C1 segment of cervical spinal cord (tissue), 14 donors: ENCODE measurements around the gene ABCA2.
"Not testable (repeated sequence)": the region's sequence is repeated elsewhere in the genome, so short reads cannot be mapped to it uniquely, and the experiment has no call there.

ENCODE experiments used
- DNase-seq, 14 donors: peaks; one replicate each; lab custom pipeline; 2025; lab: John Stamatoyannopoulos, UW

Gene ABCA2

GRCh38 chr9:137014776-137015539, 13.1 kb downstream of the ABCA2 start:
- no peak for DNase-seq

DNA sequence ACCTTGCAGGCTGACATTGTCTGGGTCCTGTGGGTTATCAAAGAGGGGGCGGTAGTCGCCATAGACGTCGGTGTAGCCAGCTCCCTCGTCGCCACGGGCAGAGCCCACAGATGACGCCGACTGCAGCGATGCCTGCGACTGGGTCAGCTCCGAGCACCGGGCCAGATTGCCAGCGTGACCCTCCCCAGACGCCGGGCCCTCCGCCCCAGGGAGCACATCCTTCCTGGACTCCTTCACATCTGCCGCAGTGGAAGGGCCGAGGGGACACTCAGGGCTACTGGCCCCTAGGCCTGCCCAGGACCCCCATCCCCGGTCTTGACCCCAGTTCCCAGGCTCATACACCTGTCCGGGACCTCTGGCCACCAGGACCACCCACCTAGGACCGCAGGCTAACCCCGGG, 13.9 kb downstream of the ABCA2 start:
- no peak for DNase-seq

DNA sequence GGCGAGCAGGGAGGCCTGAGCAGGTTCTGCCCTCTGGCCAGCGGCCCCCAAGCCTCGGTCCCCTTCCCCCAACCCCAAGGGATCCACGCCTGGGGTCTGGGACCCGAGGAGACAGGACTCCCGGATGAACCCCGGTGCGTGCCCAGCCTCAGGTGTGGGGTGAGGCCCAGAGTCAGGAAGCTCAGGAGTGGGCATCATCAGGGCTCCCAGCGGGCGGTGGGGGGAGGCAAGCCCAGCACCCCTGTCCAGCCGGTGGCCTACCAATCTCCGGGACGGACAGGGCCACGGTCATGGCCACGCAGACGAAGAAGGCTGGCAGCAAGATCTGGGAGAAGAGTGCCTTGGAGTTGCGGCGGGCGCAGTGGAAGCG, 14.5 kb downstream of the ABCA2 start:
- DNase-seq, result no peak

DNA sequence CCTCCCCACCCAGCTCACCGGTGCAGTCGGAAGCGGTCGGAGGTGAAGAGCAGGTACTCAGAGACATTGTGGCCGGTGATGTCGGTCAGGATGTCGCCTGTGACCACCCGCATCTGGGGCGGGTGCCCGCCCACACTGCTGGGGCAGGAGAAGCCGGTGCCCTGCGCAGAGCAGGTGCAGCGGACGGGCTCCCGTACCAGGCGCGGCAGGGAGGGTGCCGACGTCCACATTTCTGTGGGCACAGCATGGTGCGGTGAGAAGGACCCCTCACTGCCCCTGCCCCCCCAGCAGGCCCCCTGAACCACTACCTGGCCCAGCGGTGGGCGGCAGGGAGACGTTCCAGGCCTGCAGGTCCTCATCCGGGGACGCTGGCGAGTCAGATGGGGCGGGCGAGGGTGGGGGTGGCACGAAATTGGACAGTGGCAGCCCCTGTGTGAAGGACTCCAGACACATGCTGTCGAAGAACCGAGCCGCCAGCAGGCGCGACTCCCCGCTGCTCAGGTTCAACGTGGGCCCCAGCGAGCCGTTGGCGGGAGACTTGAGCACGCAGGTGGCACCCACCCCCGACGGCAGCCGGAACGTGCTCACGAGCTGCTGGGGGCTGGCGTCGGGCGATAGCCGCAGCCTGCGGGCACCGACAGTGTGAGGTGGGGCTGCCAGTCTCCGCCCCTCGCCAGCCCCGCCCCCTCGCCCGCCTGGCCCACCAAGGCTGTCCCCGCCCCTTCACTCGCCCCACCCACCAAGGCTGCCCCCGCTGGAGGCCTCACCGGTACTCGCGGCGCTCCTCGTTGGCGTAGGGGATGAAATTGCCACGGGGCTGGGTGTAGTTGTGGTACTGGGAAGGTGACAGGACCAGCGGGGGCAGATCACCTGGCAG, 15.1 kb downstream of the ABCA2 start:
- DNase-seq, result no peak

DNA sequence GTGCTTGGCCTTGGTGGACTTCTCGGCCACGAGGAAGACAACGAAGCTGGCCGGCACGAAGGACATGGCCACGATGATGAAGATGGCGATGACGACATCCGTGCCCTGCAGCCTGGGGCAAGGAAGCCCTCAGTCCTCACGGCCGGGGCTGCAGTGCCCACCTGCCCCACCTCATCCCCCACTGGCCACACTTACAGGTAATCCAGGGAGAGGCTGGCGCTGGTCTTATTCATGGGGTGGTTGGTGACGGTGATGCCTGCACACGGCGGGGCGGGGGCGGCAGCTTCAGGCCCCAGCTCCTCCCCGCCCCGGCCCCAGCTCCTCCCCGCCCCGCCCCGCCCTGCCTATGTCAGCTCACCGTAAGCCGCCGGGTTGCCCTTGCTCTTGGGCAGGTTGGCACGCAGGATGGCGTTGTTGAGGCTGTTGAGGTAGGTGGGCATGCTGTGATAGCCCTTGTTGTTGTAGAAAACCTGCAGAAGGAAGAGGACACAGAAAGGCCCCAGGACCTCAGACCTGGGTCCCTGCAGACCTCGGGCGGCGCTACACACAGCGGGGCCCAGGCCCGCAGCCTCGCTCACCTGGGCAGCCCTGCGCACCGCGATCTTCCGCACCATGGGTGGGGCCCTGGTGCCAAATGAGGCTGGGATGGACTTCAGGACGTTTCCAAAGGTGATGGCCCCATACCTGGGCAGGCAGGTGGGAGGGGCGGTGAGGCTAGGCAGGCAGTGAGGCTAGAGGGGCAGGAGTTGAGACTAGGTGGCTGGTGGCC, 15.9 kb downstream of the ABCA2 start:
- DNase-seq, result no peak

DNA sequence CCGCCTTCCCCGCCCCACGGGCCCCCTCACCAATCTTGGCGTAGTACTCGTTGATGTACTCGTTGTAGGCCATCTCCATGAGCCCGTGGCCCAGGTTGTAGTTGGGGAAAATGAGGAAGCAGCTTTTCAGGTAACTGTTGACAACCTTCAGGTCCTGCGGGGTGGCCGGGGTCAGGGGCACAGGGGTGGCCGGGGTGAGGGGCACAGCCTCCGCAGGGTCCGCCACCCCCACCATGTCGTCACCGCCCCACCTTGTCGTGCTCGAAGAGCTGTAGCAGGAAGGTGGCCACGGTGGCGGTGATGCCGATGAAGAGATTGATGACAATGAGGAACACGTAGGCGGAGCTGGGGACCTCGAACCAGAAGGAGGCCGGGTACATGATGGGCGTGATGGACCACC, 16.9 kb downstream of the ABCA2 start:
- DNase-seq, result no peak

GRCh38 chr9:137009938-137010732, 17.9 kb downstream of the ABCA2 start:
- DNase-seq, result no peak

- DNase-seq, result no peak
Measured at GRCh38 chr9:137009217-137009616, 18.8 kb downstream of the ABCA2 start.

GRCh38 chr9:137008312-137008711, 19.7 kb downstream of the ABCA2 start:
- no peak for DNase-seq

DNA sequence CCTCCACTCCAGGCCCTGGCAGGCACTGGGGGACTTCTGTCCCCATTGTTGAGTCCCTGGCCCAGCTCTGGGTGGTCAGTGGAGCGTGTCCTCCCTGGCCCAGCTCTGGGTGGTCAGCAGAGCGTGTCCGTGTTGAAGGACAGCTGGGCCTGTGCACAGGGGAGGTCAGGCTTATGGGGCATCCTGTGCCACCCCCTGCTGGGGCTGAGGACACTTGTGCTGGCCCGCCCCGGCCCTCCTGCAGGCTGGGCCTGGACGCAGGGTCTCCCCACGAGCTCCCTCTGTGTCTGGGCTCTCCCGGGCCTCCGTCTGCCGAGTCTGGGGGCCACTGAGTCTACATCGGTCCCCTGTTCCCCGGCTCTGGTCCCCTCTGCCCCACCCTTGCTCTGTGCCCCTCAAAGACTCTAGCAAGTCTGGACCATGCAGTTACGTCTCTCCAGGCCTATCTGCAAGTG, 20.2 kb downstream of the ABCA2 start:
- no peak for DNase-seq

DNA sequence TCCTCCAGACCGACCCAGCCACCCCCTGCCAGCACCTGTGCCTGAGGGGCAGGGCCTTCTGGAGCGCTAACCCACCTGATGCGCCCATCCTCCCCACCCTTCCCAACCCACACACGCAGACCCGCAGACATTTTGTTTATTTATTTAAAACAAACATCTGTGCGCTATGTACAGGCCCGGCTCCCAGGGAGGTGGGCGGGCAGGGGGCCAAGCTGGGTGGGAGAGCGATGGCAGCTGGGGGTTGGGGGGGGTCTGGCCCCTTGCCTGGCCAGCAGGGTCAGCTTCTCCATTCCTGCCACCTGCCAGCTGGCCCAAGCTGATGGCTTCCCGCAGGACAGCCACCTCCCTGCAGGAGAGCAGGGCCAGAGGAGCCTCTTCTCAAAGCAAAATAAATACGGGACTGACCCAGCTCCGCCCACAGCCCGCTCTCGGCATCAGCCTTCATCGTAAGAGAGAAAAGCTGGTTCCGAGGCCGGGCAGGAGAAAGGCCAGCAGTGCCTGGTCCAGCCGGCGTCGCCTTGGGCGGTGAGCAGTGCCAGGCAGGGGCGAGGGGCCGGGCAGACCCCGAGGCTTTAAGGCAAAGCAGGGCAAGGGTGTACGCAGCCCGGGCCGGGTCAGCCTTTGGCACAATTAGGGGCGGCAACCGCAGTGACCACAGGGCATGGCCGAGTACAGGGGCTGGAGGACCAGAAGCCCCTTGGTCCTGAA, 20.8 kb downstream of the ABCA2 start:
- DNase-seq, result no peak

- peak in 3 of 14 donors; percentile 12 to 56 (median 42) for DNase-seq
Measured at GRCh38 chr9:137006116-137007003, 21.7 kb downstream of the ABCA2 start.

- not testable (repeated sequence) for DNase-seq
Measured at GRCh38 chr9:137004285-137004684, 23.8 kb downstream of the ABCA2 start.

DNA sequence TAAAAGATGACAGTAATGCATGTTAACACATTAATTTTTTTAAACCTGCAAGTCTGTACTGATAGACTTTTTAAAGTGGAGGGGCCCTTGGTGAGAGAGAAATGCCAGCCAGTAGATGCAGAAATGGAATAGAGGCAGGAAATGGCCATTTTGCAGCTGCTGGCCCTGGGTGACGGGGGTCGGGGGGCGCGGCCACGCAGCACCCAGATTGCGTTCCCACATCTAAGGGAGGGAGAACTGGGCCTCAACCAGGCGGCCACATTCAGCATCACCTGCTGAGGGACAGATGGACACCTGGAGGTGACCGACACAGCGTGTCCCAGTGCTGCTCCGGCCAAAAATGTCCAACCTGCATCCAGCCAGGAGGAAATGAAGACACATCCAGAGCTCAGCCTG, 25.4 kb downstream of the ABCA2 start:
- DNase-seq, result no peak

- no peak for DNase-seq
Measured at GRCh38 chr9:137001857-137002645, 26.0 kb downstream of the ABCA2 start.

DNA sequence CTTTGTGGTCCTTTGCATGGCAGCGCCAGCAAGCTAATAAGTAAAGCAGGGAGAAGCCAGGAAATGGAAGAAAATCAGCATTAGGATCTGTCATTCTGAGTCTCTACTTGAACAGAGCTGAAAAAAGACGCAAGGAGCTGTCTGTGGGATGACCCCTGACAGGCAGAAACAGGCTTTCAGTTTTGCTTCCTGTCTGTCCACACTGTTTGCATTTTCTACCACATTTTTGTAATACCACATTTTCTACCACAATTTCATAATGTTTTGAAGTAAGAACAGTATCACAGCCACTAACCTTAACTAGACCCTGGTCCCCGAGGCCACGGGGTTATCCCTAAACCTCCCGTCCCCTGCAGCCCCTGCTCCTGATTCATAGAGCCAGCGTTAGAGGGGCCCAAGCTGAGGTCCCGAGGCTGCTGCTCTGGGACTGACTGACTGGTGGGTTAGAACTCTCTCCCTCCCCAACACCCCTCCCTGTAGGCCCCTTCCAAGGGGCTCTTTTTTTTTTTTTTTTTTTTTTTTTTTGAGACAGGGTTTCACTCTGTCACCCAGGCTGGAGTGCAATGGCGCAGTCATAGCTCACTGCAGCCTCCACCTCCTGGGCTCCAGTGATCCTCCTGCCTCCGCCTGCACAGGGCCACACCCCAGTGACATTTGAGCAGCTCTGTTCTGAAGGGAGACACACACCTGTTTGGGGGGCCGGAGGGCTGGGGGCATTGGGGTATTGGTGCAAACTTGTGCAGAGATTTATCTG, 27.7 kb downstream of the ABCA2 start:
- DNase-seq, result no peak

DNA sequence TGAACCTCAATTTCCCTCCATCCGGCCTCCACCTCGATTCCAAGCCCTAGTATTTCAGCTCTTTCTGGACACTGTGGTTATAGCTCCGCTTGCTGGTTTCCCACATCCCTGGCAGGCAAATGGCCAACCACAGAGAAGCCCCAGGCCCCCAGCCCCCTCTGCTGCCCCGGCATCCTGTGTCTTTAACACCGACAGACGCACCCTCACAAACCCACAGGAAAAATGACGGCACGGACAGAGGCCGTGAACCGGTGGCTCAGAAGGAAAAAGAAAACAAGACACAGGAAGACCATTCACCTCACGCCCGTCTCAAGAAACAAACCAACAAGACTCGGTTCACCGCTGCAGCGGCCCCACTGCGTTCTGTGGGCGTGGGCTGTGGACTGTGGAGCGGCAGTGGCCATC, 30.2 kb downstream of the ABCA2 start:
- DNase-seq, result no peak

DNA sequence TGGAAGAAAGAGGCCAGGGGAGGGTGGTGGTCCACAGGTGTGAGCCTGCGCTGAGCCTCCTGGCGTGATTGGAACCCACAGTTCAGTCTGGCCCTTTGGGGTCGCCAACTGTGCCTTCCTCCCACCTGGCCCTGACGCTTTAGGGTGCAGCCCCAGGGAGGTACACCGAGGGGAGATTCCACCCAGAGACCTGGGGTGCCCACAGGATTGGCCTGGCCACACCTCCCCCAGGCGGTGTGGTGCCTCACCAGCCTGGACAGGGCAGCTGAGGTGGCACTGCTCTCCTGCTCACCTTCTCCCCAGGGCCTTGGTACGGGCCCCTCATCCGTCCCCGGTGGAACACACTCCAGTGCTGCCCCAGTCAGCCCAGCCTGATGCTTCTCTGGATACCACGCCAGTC, 30.7 kb downstream of the ABCA2 start:
- no peak for DNase-seq
